Hepatocyte (in vitro differentiated cells): ENCODE data around the gene VEGFB.

Experiments
- EZH2phosphoT487 ChIP-seq: fragments of 200-600 bp; sonication (generic); IDR thresholded peaks from one replicate; pipeline ENCODE4 v1.6.1; 2018; ENCODE audit warnings: antibody characterized with exemption, mild to moderate bottlenecking, low read depth, moderate library complexity; ENCODE audit not compliant: unreplicated experiment, severe bottlenecking
- TF ChIP-seq, protein P1 (sequence below): fragments of 200-600 bp; sonication (generic); IDR thresholded peaks from 2 replicates; pipeline ENCODE4 v1.5.1; 2016; ENCODE audit warnings: antibody characterized with exemption, mild to moderate bottlenecking; ENCODE audit not compliant: poor library complexity

DNA sequence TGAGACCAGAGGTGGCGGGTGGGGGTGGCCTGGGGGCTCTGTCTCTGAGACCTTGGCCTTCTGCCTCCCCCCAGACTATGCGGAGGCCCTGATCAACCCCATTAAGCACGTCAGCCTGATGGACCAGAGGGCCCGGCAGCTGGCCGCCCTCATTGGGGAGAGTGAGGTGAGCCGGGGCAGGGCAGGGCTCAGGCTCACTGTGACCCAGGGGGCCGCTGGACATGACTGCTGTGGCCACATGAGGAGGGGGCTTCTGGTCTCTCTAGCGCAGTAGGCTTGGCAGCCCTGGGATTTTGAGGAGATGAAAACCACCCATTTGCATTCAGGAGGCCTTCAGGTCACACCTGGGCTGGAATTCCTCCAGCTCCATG is 29.5 kb downstream of the VEGFB start:
- TF ChIP-seq, protein P1, sequence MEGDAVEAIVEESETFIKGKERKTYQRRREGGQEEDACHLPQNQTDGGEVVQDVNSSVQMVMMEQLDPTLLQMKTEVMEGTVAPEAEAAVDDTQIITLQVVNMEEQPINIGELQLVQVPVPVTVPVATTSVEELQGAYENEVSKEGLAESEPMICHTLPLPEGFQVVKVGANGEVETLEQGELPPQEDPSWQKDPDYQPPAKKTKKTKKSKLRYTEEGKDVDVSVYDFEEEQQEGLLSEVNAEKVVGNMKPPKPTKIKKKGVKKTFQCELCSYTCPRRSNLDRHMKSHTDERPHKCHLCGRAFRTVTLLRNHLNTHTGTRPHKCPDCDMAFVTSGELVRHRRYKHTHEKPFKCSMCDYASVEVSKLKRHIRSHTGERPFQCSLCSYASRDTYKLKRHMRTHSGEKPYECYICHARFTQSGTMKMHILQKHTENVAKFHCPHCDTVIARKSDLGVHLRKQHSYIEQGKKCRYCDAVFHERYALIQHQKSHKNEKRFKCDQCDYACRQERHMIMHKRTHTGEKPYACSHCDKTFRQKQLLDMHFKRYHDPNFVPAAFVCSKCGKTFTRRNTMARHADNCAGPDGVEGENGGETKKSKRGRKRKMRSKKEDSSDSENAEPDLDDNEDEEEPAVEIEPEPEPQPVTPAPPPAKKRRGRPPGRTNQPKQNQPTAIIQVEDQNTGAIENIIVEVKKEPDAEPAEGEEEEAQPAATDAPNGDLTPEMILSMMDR, result no peak
- TF ChIP-seq EZH2phosphoT487, result no peak
